Lung microvascular endothelial cell (primary cell): Measurements from ENCODE around the gene CYB561D2. TPM values are rescaled to one million over a fixed set of nuclear protein-coding genes. Genes with fewer than 3 reads are reported as not detected.
"Not testable (repeated sequence)": the region's sequence is repeated elsewhere in the genome, so short reads cannot be mapped to it uniquely, and the experiment has no call there.

ENCODE experiments used
- DNase-seq, 2 donors: peaks; one replicate each; pipeline versions ENCODE4 v3.0.0 to v3.0.0-alpha.2; 2010; ENCODE audit warnings: low read depth in 2 of 2
- total RNA-seq: library from RNA; depleted of rRNA; stranded (reverse); fragments of >200 nt; gene quantifications from 2 replicates; pipeline ENCODE4 v1.2.1, GENCODE V29; 2014

Gene CYB561D2
- total RNA-seq = 15.5 and 21.6 TPM in 2 replicates

DNA sequence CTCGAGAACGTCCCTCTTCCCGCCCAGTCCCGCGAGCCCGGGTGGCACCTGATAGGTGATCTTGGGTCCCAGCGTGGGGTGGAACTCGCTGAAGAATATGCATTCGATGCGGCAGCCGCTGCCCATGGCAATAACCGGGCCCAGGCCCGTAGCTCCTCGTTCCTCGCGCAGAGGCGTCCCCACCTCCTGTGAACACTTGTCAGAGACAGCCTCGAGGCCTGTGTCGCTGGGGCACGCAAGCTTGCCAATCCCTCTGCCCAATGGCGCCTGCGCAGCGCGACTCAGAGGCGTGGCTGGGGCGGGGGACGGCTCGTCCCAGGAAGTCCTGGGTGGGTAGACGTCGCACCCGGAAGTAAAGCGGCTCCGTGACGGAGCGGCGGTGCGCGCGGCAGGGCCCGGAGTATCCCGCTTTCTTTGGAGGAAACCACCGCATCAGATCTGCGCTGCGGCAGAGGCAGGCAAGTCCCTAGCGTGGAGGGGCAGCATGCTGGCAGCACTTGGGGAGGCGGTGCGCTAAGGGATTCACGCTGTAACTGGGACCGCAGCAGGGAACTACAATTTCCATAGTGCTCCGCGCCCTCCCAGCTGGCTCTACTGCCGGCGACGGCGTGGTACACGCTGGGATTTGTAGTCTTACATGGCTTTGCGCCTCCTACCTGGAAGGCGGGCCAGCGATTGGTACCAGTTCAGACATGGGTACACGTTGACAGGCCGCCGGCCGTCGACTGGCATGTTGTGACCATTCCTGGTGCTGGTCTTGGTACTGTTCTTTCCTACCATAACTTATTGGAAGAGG lies at the start of gene CYB561D2, which contains the start of gene NPRL2:
TSS of gene CYB561D2 (plus strand) at position 336 of the 796 bp plus-strand sequence. CDS start 572 bp downstream, outside the sequence.
TSS of gene NPRL2 (minus strand) at position 249 of the 796 bp plus-strand sequence. CDS start at position 126, 123 bp downstream.
- peak; percentile 92 to 96 for DNase-seq

GRCh38 chr3:50302095-50303012 lies 48.3 kb upstream of the CYB561D2 start:
- no peak for DNase-seq

DNA sequence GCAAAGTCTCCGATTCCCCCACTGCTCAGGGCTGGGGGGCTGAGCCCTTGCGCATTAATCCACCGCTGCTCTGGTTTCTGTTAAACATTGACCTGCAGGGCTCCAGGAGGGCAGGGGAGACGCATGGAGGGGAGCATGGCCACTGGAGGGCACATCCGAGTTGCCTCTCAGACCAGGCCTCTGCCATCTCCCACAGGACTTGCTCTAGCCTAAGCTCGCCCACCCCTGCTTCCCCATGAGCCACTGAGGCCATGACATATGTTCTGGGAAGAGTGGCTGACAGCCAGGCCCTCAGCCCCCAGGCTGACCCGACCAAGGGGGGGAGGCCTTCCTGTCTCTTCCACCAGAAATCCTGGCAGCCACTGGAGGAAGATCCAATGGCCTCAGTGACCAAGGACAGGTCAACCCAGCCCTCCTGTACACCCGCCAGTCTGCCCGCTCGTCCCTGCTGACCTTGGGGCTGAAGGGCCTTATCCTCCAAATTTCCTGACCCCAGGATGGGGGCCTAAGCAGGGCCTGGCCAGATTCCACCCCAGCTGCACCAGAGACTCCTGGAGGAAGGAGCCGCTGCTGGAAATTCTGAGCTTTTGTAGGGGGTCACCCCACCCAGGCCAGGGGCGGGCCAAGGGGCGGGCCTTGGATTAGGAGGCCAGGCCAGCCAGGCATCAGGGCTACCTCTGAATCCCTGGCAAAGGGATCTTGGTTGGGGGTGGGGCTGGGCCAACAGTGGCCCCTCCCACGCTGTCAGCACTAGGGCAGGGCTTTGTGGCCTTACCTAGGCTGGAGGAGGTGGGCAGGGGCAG lies 47.4 kb upstream of the CYB561D2 start, which contains the start of gene HYAL1:
TSS of gene HYAL1 (minus strand) at position 562 of the 803 bp plus-strand sequence. CDS start 618 bp downstream, outside the sequence.
- peak; percentile 41 to 71 for DNase-seq

DNA sequence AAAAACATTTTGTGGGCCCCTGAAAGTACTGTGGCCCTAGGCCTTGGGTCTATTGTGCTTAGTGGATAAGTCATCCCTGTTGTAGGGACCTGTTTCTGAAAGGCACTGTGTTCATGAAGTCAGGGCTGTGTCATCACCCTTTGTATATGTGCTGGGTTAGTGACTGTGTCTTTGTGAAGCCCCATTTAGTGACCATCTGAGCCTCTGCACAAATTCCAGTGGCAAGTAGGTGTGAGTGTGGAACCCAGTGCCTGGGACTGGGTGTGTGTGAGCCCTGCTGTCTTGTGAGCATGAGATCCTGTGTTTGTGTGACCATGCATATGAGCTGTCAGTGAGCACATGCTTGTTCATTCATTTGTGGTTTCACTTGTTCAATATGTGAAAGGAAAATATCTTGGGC lies 46.1 kb upstream of the CYB561D2 start:
- no peak for DNase-seq

DNA sequence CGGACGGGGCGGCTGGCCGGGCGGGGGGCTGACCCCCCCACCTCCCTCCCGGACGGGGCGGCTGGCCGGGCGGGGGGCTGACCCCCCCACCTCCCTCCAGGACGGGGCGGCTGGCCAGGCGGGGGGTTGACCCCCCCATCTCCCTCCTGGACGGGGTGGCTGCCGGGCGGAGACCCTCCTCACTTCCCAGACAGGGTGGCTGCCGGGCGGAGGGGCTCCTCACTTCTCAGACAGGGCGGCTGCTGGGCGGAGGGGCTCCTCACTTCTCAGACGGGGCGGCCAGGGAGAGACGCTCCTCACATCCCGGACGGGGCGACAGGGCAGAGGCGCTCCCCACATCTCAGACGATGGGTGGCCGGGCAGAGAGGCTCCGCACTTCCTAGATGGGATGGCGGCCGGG lies 38.6 kb upstream of the CYB561D2 start:
- not testable (repeated sequence) for DNase-seq

DNA sequence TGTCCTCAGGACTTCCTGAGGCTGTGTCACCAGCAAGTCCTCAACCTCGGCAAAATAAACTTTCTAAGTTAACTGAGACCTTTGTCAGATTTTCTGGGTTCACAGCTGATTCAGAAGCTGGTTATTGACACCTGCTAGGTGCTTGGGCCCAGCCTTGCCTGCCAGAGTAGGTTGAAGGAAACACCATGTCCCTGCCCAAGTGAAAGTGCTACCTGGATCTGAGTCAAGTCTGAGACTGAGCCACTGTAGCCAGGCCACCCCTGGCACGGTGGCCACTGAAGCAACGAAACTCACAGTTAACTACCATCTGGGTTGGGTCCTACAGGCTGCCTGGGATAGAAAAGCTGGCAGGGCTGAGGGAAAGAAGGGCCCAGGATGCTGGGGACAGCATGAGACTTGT lies 36.3 kb upstream of the CYB561D2 start:
- no peak for DNase-seq

DNA sequence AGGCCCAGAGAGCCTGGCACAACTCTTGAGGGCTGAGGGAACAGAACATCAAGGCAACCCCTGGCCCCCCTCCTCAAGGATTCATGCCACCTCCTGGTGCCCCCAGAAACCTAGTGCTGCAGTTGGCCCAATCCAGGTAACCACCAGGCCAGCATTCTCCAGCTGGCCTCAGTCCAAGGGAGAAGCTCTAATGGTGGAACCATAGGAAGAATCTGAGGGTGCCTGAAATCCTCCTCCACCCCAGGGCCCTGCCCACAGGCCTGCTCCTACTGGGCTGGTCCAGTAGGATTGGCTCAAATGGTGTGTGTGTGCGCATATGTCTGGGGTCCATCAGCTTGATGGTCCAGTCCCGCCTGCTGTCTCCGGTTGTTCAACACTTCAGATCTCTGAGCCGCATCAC lies 35.8 kb upstream of the CYB561D2 start:
- no peak for DNase-seq

GRCh38 chr3:50316657-50317242 lies 33.9 kb upstream of the CYB561D2 start:
- DNase-seq = peak in 1 of 2 donors; percentile 85

DNA sequence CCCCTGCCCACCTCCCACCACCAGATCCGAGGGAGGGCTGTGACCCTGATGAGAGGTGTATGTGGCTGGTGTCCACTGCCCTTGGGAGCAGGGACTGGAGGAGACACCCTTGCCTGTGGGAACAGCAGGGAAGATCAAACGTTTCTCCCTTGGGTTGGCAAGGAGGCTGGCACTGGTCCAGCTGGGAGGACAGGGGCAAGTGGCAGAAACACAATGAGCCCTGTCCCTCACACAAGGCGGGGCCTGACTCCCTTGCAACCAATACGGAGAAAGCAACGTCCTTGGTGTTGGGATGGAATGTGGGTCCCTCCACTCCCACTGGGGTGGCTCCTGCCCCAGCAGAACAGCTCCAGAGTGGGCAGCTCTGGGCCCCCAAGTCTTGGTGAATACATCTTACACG lies 33.4 kb upstream of the CYB561D2 start:
- no peak for DNase-seq

- DNase-seq = no peak
Observed at GRCh38 chr3:50318163-50318562, 32.5 kb upstream of the CYB561D2 start.

GRCh38 chr3:50318615-50319014 lies 32.0 kb upstream of the CYB561D2 start:
- no peak for DNase-seq

DNA sequence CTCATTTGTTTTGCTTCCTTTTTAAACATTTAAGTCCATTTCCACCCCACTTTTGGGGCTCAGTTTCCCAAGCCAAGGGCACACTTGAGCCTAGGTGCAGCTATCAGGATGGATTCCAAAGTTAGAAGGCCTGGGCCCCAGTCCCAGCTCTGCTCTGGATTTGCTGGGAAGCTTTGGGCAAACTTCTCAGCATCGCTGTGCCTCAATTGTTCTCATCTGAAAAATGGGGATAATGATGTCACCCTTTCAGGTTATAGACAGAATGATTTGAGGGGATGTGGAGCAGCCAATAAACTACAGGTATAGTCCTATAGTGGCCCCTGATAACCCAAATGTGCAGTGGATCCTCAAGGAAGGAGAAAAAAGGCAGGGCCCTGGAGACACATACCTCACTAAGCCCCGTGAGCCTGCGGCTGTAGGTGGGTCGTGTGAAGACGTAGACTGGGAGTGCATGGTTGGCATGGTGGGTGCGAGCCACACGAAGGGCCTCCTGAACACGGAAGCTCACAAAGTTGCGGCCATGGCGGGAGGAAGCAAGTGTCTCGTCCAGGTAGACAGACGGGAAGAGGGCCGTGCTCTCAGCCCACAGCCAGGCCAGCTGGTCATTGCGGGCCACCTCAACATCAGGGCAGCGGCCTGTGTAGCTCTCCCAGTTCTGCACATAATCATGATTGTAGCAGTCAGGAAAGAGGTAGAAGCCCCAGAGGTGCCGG lies 31.3 kb upstream of the CYB561D2 start:
- DNase-seq = peak in 1 of 2 donors; percentile 21

DNA sequence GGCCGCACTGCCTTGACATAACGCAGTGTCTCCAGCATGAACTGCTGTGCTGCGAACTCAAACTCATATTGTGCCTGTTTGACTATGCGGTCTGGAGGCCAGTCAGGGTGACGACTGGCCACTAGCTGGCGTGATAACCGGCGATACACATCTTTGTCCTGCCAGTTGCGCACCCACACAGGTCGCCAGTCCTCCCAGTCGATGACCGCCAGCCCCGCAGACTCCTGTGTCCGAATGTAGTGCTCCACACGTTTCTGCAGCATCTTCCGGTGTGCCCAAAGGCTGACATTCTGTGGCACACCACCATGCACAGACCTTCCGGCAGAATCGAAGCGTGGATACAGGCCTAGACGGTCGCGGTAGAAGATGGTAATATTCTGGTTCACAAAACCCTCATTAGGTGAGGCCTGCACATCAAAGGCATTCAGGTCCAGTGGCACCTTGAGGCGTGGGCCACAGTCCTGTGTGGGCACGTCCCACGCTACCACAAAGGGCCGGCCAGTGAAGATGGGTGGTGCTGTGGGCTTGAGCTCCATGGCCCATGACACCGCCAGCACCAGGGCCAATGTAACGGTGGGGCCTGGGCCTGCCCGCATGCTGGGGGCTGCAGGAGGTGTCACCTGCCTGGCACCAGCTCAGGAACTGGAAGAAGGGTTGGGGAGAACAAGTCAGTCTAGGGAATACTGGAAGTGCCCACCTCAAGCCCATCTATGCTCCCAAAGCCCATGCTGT lies 30.6 kb upstream of the CYB561D2 start:
- DNase-seq = peak; percentile 66 to 67

DNA sequence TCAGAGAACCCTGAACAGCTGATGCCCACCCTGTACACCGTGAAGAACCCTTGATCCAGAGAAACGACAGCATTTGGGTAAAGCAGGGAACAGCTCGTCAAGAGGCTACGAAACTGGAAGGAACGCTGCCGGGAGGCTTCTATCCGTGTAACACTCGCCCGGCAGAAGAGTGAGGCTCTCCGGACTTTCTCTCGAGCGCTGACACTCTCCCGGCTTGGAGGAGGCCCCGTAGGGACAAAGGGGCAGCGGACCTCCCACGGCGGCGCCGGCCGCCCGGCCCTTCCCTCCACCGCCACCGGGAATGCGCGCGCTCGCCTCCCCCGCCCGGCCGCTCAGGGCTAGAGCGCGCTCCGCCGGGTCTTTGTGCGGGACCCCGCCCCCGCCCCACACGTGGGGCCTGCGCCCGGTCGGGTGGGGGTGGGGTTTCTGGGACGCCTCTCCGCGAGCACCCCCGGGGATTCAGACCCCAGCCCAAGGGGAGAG lies 29.8 kb upstream of the CYB561D2 start:
- peak; percentile 73 to 83 for DNase-seq

GRCh38 chr3:50321336-50322114 lies 29.1 kb upstream of the CYB561D2 start:
- peak; percentile 91 to 95 for DNase-seq

- DNase-seq = no peak
Observed at GRCh38 chr3:50322115-50322385, 28.6 kb upstream of the CYB561D2 start.

- peak; percentile 77 to 89 for DNase-seq
Observed at GRCh38 chr3:50322386-50323091, 28.1 kb upstream of the CYB561D2 start, which contains the start of gene HYAL2. Gene HYAL2, minus strand, starts transcription at chr3:50322745. Its CDS starts 2,256 bp downstream, at chr3:50320489.

- DNase-seq = peak; percentile 88 to 97
Observed at GRCh38 chr3:50323092-50323600, 27.5 kb upstream of the CYB561D2 start.
